IMR-90 (cell line): ENCODE results near the gene OR52I2. TPM values are rescaled to one million over a fixed set of nuclear protein-coding genes. Genes with fewer than 3 reads are reported as not detected.

Experiments used
- ATAC-seq: fragments of 200-7000 bp; cut with Tn5 transposase; 2 replicates; pipeline ENCODE4 v1.9.1; 2020; ENCODE audit warnings: low read depth, mild to moderate bottlenecking, moderate library complexity
- BruUV-seq: library from RNA; stranded (reverse); fragments of 400-500 nt; replicated peaks from 2 replicates; lab custom pipeline; 2021; lab: Mats Ljungman, UMichigan
- CTCF ChIA-PET: fragments of 300-600 bp; formaldehyde crosslinking; extraction: SDS; loops from one replicate; lab custom pipeline; 2021; ENCODE audit warnings: antibody characterized with exemption; lab: Yijun Ruan, JAX
- POLR2A ChIA-PET: fragments of 300-600 bp; sonication (Branson Sonifier 250); formaldehyde crosslinking; loops from one replicate; lab custom pipeline; 2022; ENCODE audit warnings: antibody characterized with exemption; ENCODE audit not compliant: unreplicated experiment; lab: Charles Lee
- DNase-seq: peaks from one replicate; pipeline ENCODE4 v3.0.0; 2013
- H2AFZ ChIP-seq: replicated peaks from 2 replicates; pipeline ENCODE3; 2013; ENCODE audit warnings: low read length, mild to moderate bottlenecking; ENCODE audit not compliant: poor library complexity
- H2AK5ac ChIP-seq: 2 replicates; pipeline ENCODE4 v1.6.1; 2013; ENCODE audit warnings: low read depth, low read length, inconsistent platforms
- H2AK9ac ChIP-seq: replicated peaks from 2 replicates; pipeline ENCODE3; 2013; ENCODE audit warnings: mild to moderate bottlenecking, low read depth, low read length, moderate library complexity; ENCODE audit not compliant: poor library complexity
- H2BK120ac ChIP-seq: 2 replicates; pipeline ENCODE4 v1.6.1; 2013; ENCODE audit warnings: low read depth, low read length, inconsistent platforms
- H2BK15ac ChIP-seq: 3 replicates; pipeline ENCODE4 v1.6.1; 2013; ENCODE audit warnings: low read depth, low read length, inconsistent platforms
- H2BK20ac ChIP-seq: 2 replicates; pipeline ENCODE4 v1.6.1; 2013; ENCODE audit warnings: low read depth, mild to moderate bottlenecking, inconsistent platforms, low read length, moderate library complexity
- H2BK5ac ChIP-seq: 2 replicates; pipeline ENCODE4 v1.6.1; 2013; ENCODE audit warnings: mild to moderate bottlenecking, low read depth, low read length, inconsistent platforms; ENCODE audit not compliant: poor library complexity, severe bottlenecking
- H3K14ac ChIP-seq: replicated peaks from 2 replicates; pipeline ENCODE4 v1.6.1; 2013; ENCODE audit warnings: low read depth, low read length, inconsistent platforms
- H3K18ac ChIP-seq: 2 replicates; pipeline ENCODE4 v1.6.1; 2013; ENCODE audit warnings: low read depth, low read length, control low read depth
- H3K23ac ChIP-seq: 2 replicates; pipeline ENCODE4 v1.6.1; 2013; ENCODE audit warnings: low read depth, low read length, inconsistent platforms
- H3K27ac ChIP-seq: 2 replicates; pipeline ENCODE4 v1.5.1; 2013; ENCODE audit warnings: mild to moderate bottlenecking, control low read depth, low read length; ENCODE audit not compliant: insufficient read depth
- H3K27me3 ChIP-seq: 2 replicates; pipeline ENCODE4 v1.6.1; 2013; ENCODE audit warnings: low read length; ENCODE audit not compliant: control insufficient read depth, insufficient read depth
- H3K36me3 ChIP-seq: 2 replicates; pipeline ENCODE4 v1.6.1; 2013; ENCODE audit warnings: low read length, mixed read lengths; ENCODE audit not compliant: control insufficient read depth, insufficient read depth
- H3K4ac ChIP-seq: 2 replicates; pipeline ENCODE4 v1.6.1; 2013; ENCODE audit warnings: low read depth, low read length, inconsistent platforms
- H3K4me1 ChIP-seq: 2 replicates; pipeline ENCODE4 v1.6.1; 2013; ENCODE audit warnings: low read length, mixed read lengths; ENCODE audit not compliant: control insufficient read depth, insufficient read depth
- H3K4me2 ChIP-seq: 2 replicates; pipeline ENCODE4 v1.6.1; 2013; ENCODE audit warnings: low read depth, mild to moderate bottlenecking, control low read depth, low read length, moderate library complexity
- H3K4me3 ChIP-seq: 2 replicates; pipeline ENCODE4 v1.5.1; 2013; ENCODE audit warnings: low read depth, mild to moderate bottlenecking, control low read depth, low read length, moderate library complexity; ENCODE audit not compliant: insufficient read depth
- H3K56ac ChIP-seq: 2 replicates; pipeline ENCODE4 v1.6.1; 2013; ENCODE audit warnings: low read length, inconsistent platforms; ENCODE audit not compliant: insufficient read depth; ENCODE audit errors: extremely low read depth
- H3K79me1 ChIP-seq, 2 experiments: 2 replicates each; pipeline ENCODE4 v1.6.1; 2013; ENCODE audit warnings: low read length in 2 of 2, inconsistent platforms in 1 of 2, low read depth in 1 of 2
- H3K9ac ChIP-seq: 2 replicates; pipeline ENCODE4 v1.6.1; 2013; ENCODE audit warnings: low read depth, low read length, control low read depth
- H3K9me1 ChIP-seq: 2 replicates; pipeline ENCODE4 v1.6.1; 2013; ENCODE audit warnings: low read length, inconsistent platforms; ENCODE audit not compliant: insufficient read depth
- H3K9me3 ChIP-seq: 2 replicates; pipeline ENCODE4 v1.6.1; 2013; ENCODE audit warnings: low read length; ENCODE audit not compliant: control insufficient read depth, insufficient read depth
- H4K20me1 ChIP-seq: 2 replicates; pipeline ENCODE4 v1.6.1; 2013; ENCODE audit warnings: low read length, inconsistent platforms; ENCODE audit not compliant: insufficient read depth
- H4K5ac ChIP-seq: 2 replicates; pipeline ENCODE4 v1.6.1; 2013; ENCODE audit warnings: mild to moderate bottlenecking, low read depth, low read length, control low read depth
- H4K8ac ChIP-seq, 2 experiments: 2 replicates each; pipeline ENCODE4 v1.6.1; 2013; ENCODE audit warnings: low read depth in 2 of 2, low read length in 2 of 2, control low read depth in 1 of 2, inconsistent platforms in 1 of 2
- H4K91ac ChIP-seq: 2 replicates; pipeline ENCODE4 v1.6.1; 2013; ENCODE audit warnings: low read depth, low read length, inconsistent platforms; ENCODE audit not compliant: insufficient read depth
- CEBPB ChIP-seq: IDR thresholded peaks from 2 replicates; pipeline ENCODE4 v1.6.1; 2012; ENCODE audit warnings: low read depth, low read length, improper control_type of control experiment
- CHD1 ChIP-seq: IDR thresholded peaks from 2 replicates; pipeline ENCODE4 v1.6.1; 2012; ENCODE audit warnings: low read depth, low read length, improper control_type of control experiment
- MAFK ChIP-seq: IDR thresholded peaks from 2 replicates; pipeline ENCODE4 v1.6.1; 2012; ENCODE audit warnings: low read depth, low read length, improper control_type of control experiment
- MAZ ChIP-seq: IDR thresholded peaks from 2 replicates; pipeline ENCODE4 v1.6.1; 2012; ENCODE audit warnings: low read depth, mild to moderate bottlenecking, low read length, improper control_type of control experiment, moderate library complexity, borderline replicate concordance
- MXI1 ChIP-seq: IDR thresholded peaks from 2 replicates; pipeline ENCODE4 v1.6.1; 2012; ENCODE audit warnings: low read depth, mild to moderate bottlenecking, low read length, moderate library complexity, borderline replicate concordance
- NFE2L2 ChIP-seq: fragments of 150-350 bp; IDR thresholded peaks from 2 replicates; pipeline ENCODE4 v1.6.1; 2016; ENCODE audit warnings: low read depth, mild to moderate bottlenecking, low read length
- POLR2A ChIP-seq: IDR thresholded peaks from 2 replicates; pipeline ENCODE4 v1.6.1; 2012; ENCODE audit warnings: mild to moderate bottlenecking, low read depth, low read length
- RAD21 ChIP-seq: IDR thresholded peaks from 2 replicates; pipeline ENCODE4 v1.6.1; 2012; ENCODE audit warnings: low read length, improper control_type of control experiment
- RCOR1 ChIP-seq: IDR thresholded peaks from 2 replicates; pipeline ENCODE4 v1.6.1; 2012; ENCODE audit warnings: mild to moderate bottlenecking, low read length, improper control_type of control experiment; ENCODE audit not compliant: insufficient replicate concordance
- RFX5 ChIP-seq: IDR thresholded peaks from 2 replicates; pipeline ENCODE4 v1.8.0; 2012; ENCODE audit warnings: low read depth, mild to moderate bottlenecking, low read length, moderate library complexity
- SMC3 ChIP-seq: fragments of 150-350 bp; IDR thresholded peaks from 2 replicates; pipeline ENCODE4 v1.6.1; 2016; ENCODE audit warnings: low read depth, mild to moderate bottlenecking, antibody characterized with exemption, low read length, moderate library complexity
- WGBS, 2 experiments: methylation state at CpG; one replicate each; pipeline versions ENCODE4 v1.1.5 to v1.1.7; 2013; ENCODE audit warnings: missing lambda C conversion rate in 2 of 2; ENCODE audit not compliant: insufficient read length in 1 of 2; ENCODE audit errors: extremely low coverage in 2 of 2; 5-methylcytosine and 5-hydroxymethylcytosine counted together
- dilution Hi-C: fragments of 300-500 bp; cut with HindIII; formaldehyde crosslinking; loops from one replicate; pipeline ENCODE4 v1.14.3; 2018; ENCODE audit warnings: low sequenced_read_pairs; ENCODE audit not compliant: unreplicated experiment
- in situ Hi-C: fragments of 300-500 bp; cut with MboI; formaldehyde crosslinking; loops from 3 replicates; pipeline ENCODE4 v1.14.3; 2019; ENCODE audit warnings: low sequenced_read_pairs, inconsistent platforms, mixed read lengths
- intact Hi-C: fragments of 100-400 bp; cut with micrococcal nuclease; formaldehyde crosslinking; loops from 2 replicates; pipeline ENCODE4 v1.10.0; 2022
- polyA plus RNA-seq, 3 experiments: library from polyadenylated mRNA; depleted of rRNA; stranded (reverse); fragments of >200 nt; gene quantifications; 2 replicates each; pipeline ENCODE4 v1.2.3, GENCODE V29; 2012; ENCODE audit warnings: low replicate concordance in 1 of 3
- total RNA-seq: library from RNA; depleted of rRNA; stranded (reverse); fragments of >200 nt; gene quantifications from 2 replicates; pipeline ENCODE4 v1.2.3, GENCODE V29; 2012
- TF ChIP-seq, protein P1 (sequence below): fragments of 150-350 bp; IDR thresholded peaks from 2 replicates; pipeline ENCODE4 v1.6.1; 2017; ENCODE audit warnings: mild to moderate bottlenecking, antibody characterized with exemption, low read length, low read depth
- TF ChIP-seq, protein P2 (sequence below): conservative IDR thresholded peaks from 2 replicates; pipeline ENCODE4 v1.5.1; 2012; ENCODE audit warnings: mild to moderate bottlenecking, low read depth, low read length, improper control_type of control experiment

Gene OR52I2
- total and polyA plus RNA-seq, 2 of the 4 experiments (the other 2 are of a cell fraction), result not detected

DNA sequence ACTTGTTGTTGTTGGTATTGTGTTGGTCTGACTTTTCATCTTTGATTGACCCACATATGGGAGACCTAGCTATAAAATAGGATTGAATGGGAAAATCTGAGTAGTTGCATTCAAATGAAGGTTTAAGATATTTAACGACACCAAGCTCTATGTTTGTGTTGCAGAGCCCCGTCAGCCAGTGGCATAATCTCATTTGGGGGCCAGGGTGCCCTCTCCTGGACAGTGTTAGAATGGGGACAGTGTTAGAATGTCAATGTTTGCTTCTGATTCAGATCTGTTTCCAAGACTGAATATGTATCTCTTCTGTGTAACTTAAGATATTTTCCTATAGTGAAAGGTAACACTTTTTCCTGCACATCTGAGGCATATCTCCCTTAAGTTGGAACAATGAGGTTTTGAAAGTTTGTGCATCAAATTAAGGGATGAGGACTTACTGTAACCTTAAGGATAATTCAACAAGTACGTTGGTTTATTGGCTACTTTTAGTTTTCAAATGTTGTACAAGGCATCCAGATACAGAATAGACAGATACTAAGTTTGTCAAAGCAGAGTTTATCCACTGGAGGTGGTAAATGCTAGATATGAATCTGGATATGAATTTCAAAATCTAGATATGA, 41.8 kb upstream of the OR52I2 start:
- Histone ChIP-seq H3K14ac (no peak overlapping the region), H4K8ac (no peak overlapping the region), H2AFZ (no peak overlapping the region), H3K4ac (no peak overlapping the region), H3K27me3 (no peaks in the 10 kb centered on the region), H4K5ac (no peak overlapping the region), H4K20me1 (no peaks in the 10 kb centered on the region), H3K79me1 (no peaks in the 10 kb centered on the region), H2BK20ac (no peak overlapping the region), H3K36me3 (no peaks in the 10 kb centered on the region), H2BK15ac (no peak overlapping the region), H2AK9ac (no peak overlapping the region), H2BK120ac (no peak overlapping the region), H3K9ac (no peak overlapping the region), H3K56ac (no peak overlapping the region), H3K4me1 (no peaks in the 10 kb centered on the region), H2BK5ac (no peak overlapping the region), H2AK5ac (no peak overlapping the region), H3K23ac (no peak overlapping the region), H3K18ac (no peak overlapping the region), H3K9me3 (no peaks in the 10 kb centered on the region), H3K27ac (no peak overlapping the region), H3K9me1 (no peaks in the 10 kb centered on the region), H3K4me3 (no peak overlapping the region), H4K91ac (no peak overlapping the region), H3K4me2 (no peak overlapping the region)
- ATAC-seq (peak; percentile 95), DNase-seq (peak; percentile 29)
- WGBS, 2 experiments, result no CpG with 5 or more reads among the region's 3 CpGs
- ChIA-PET POLR2A (no interaction called here), CTCF (interaction anchor here (0.6 to 2.9 kb wide), 10 partner anchors 13 to 928 kb away, joined by 3 to 28 read pairs (median 3); no protein-coding TSS in a partner anchor)
- intact Hi-C loops, result loop anchor here (1.0 kb wide), 2 partner anchors 352 to 357 kb away; no protein-coding TSS in a partner anchor
- dilution Hi-C loops, result no loop called here
- BruUV-seq, result no TSS peak
- TF ChIP-seq MXI1 (no peak), CHD1 (no peak), NFE2L2 (no peak), RCOR1 (no peak), MAFK (no peak), POLR2A (no peak), CEBPB (no peak), RFX5 (no peak), MAZ (no peak), SMC3 (peak; percentile 78), RAD21 (peak; percentile 50; the same call in 1 of the 2 replicates)
- TF ChIP-seq, protein P1, sequence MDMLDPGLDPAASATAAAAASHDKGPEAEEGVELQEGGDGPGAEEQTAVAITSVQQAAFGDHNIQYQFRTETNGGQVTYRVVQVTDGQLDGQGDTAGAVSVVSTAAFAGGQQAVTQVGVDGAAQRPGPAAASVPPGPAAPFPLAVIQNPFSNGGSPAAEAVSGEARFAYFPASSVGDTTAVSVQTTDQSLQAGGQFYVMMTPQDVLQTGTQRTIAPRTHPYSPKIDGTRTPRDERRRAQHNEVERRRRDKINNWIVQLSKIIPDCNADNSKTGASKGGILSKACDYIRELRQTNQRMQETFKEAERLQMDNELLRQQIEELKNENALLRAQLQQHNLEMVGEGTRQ, result no peak
- TF ChIP-seq, protein P2, sequence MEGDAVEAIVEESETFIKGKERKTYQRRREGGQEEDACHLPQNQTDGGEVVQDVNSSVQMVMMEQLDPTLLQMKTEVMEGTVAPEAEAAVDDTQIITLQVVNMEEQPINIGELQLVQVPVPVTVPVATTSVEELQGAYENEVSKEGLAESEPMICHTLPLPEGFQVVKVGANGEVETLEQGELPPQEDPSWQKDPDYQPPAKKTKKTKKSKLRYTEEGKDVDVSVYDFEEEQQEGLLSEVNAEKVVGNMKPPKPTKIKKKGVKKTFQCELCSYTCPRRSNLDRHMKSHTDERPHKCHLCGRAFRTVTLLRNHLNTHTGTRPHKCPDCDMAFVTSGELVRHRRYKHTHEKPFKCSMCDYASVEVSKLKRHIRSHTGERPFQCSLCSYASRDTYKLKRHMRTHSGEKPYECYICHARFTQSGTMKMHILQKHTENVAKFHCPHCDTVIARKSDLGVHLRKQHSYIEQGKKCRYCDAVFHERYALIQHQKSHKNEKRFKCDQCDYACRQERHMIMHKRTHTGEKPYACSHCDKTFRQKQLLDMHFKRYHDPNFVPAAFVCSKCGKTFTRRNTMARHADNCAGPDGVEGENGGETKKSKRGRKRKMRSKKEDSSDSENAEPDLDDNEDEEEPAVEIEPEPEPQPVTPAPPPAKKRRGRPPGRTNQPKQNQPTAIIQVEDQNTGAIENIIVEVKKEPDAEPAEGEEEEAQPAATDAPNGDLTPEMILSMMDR, result peak; percentile 68
- in situ Hi-C loops, result loop anchor here (5.0 kb wide), 1 partner anchor 357 kb away; no protein-coding TSS in a partner anchor
